Mucosa of stomach (tissue), 1 donor: Measurements from ENCODE around the gene CORO6.
A peak's percentile ranks its signal among the peaks of the same experiment; 100 is the strongest.

Experiments used
- H3K27me3 ChIP-seq: one replicate; pipeline ENCODE4 v1.7.0; 2013; ENCODE audit warnings: mild to moderate bottlenecking, low read length; ENCODE audit not compliant: control insufficient read depth, insufficient read depth
- H3K36me3 ChIP-seq: one replicate; pipeline ENCODE4 v1.7.0; 2013; ENCODE audit warnings: low read length; ENCODE audit not compliant: control insufficient read depth, insufficient read depth
- H3K4me1 ChIP-seq: one replicate; pipeline ENCODE4 v1.7.0; 2013; ENCODE audit warnings: mild to moderate bottlenecking, low read length; ENCODE audit not compliant: control insufficient read depth, insufficient read depth
- H3K4me3 ChIP-seq: one replicate; pipeline ENCODE4 v1.7.0; 2013; ENCODE audit warnings: low read length
- H3K9ac ChIP-seq: one replicate; pipeline ENCODE4 v1.7.0; 2013; ENCODE audit warnings: mild to moderate bottlenecking, low read length, moderate library complexity
- H3K9me3 ChIP-seq: one replicate; pipeline ENCODE4 v1.7.0; 2013; ENCODE audit warnings: mild to moderate bottlenecking, low read length, moderate library complexity; ENCODE audit not compliant: control insufficient read depth
- donor health status: Pancreatic carcinoma.

CORO6 gene

GRCh38 chr17:29622337-29623282 lies at the start of gene CORO6:
Gene CORO6, minus strand, starts transcription at chr17:29622912. Its CDS starts 1,491 bp downstream, at chr17:29621421.
- H3K9ac ChIP-seq, result peak within 1 kb of the TSS; percentile 40
- H3K4me1 ChIP-seq, result peaks cover 25% of the 10 kb centered on the region
- H3K27me3 ChIP-seq, result peaks cover 47% of the 10 kb centered on the region
- no peaks in the 10 kb centered on the region for H3K36me3 ChIP-seq
- no peaks in the 10 kb centered on the region for H3K9me3 ChIP-seq
- peak within 1 kb of the TSS; percentile 16 for H3K4me3 ChIP-seq

GRCh38 chr17:29671661-29672060 lies 48.9 kb upstream of the CORO6 start:
- Histone ChIP-seq H3K27me3 (no peaks in the 10 kb centered on the region), H3K9ac (no peak overlapping the region), H3K4me3 (no peak overlapping the region), H3K4me1 (no peaks in the 10 kb centered on the region), H3K36me3 (no peaks in the 10 kb centered on the region), H3K9me3 (no peaks in the 10 kb centered on the region)

DNA sequence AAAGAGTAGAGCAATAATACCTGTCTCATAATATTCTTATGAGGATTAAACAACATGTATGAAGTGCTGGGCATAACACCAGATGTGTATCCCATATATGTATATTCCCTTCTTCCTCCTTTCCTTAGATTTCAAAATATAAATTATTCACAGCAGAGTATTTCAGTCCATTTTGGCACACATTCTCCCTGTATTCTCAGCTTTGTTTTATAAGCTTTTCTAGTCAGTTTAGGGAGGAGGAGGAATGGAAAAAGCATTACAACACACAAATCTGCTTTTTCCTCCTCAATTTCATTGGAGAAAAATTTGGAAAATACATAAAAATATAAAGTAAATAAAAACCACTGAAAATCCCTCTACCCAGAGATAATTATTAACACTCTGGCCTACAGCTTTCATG lies 46.6 kb upstream of the CORO6 start:
- H3K4me3 ChIP-seq, result no peak overlapping the region
- no peaks in the 10 kb centered on the region for H3K27me3 ChIP-seq
- H3K9me3 ChIP-seq, result no peaks in the 10 kb centered on the region
- H3K4me1 ChIP-seq, result peaks cover 11% of the 10 kb centered on the region
- no peaks in the 10 kb centered on the region for H3K36me3 ChIP-seq
- no peak overlapping the region for H3K9ac ChIP-seq

DNA sequence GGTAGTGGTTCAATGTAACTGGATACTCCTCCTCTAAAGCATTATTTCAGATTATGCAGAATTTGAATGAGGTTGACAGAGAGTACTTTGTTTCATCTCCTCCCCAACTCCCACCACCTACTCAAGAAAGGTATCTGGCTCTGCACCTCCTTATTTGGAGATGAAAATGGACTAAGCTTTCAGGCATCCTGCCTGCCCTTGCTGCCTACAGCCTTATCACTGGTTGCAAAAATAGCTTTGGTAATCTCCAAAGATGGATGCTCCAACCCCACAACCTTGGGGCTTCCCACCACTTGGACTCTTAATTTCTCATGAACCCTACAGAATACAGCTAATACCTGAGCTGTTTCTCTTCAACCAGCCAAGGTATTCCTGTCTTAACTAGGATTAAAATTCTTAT lies 45.3 kb upstream of the CORO6 start:
- peaks cover 15% of the 10 kb centered on the region for H3K4me1 ChIP-seq
- no peak overlapping the region for H3K9ac ChIP-seq
- H3K36me3 ChIP-seq, result no peaks in the 10 kb centered on the region
- no peaks in the 10 kb centered on the region for H3K9me3 ChIP-seq
- H3K27me3 ChIP-seq, result no peaks in the 10 kb centered on the region
- H3K4me3 ChIP-seq, result no peak overlapping the region

GRCh38 chr17:29665481-29665810 lies 42.7 kb upstream of the CORO6 start:
- Histone ChIP-seq H3K9ac (peak overlapping the region; percentile 16), H3K36me3 (no peaks in the 10 kb centered on the region), H3K4me1 (peaks cover 17% of the 10 kb centered on the region), H3K9me3 (no peaks in the 10 kb centered on the region), H3K27me3 (no peaks in the 10 kb centered on the region), H3K4me3 (no peak overlapping the region)

DNA sequence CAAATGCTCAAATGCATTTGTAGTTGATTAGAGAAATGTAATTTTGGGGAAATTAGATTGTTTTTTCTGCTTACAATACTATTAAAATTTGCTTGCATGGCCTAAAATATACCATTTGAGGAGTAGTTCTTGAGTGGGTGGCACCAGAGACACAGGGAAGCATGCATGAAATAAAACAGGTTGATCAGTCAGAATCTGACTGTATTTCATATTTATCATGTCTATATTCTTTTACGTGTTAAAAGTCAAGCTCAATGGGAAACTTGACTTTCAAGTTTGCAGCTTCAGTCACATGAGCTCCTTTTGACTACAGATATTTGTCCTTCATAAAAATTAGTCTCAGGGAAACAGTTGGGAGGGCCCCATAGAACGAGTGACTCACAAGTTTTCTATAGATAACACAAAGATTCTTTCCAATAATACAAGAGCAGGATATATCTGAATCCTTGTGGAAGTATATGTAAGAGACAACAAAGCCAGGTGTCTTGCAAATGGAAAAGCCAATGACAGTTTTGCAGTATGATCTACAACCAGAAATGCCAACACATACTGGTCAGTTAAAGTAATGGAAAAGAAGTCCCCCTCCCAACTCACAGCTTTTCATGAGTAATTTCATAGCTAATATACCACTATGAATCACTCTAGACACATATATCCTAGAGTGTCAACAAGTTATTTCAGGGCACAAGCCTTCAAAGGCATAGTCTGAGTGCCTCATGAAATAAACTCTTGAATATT lies 42.2 kb upstream of the CORO6 start:
- H3K9me3 ChIP-seq, result no peaks in the 10 kb centered on the region
- H3K36me3 ChIP-seq, result no peaks in the 10 kb centered on the region
- no peak overlapping the region for H3K9ac ChIP-seq
- no peaks in the 10 kb centered on the region for H3K27me3 ChIP-seq
- H3K4me3 ChIP-seq, result no peak overlapping the region
- peaks cover 17% of the 10 kb centered on the region for H3K4me1 ChIP-seq

GRCh38 chr17:29663155-29663554 lies 40.4 kb upstream of the CORO6 start:
- Histone ChIP-seq H3K4me3 (no peak overlapping the region), H3K36me3 (no peaks in the 10 kb centered on the region), H3K27me3 (no peaks in the 10 kb centered on the region), H3K9ac (no peak overlapping the region), H3K4me1 (peaks cover 17% of the 10 kb centered on the region), H3K9me3 (no peaks in the 10 kb centered on the region)

GRCh38 chr17:29661213-29661612 lies 38.5 kb upstream of the CORO6 start:
- H3K4me1 ChIP-seq, result peaks cover 17% of the 10 kb centered on the region
- H3K27me3 ChIP-seq, result no peaks in the 10 kb centered on the region
- H3K9ac ChIP-seq, result no peak overlapping the region
- no peaks in the 10 kb centered on the region for H3K36me3 ChIP-seq
- H3K9me3 ChIP-seq, result no peaks in the 10 kb centered on the region
- H3K4me3 ChIP-seq, result no peak overlapping the region

- Histone ChIP-seq H3K36me3 (no peaks in the 10 kb centered on the region), H3K4me1 (peaks cover 5% of the 10 kb centered on the region)
These were observed 36.4 kb upstream of the CORO6 start for GRCh38 chr17:29659155-29659554.

GRCh38 chr17:29655323-29655722 lies 32.6 kb upstream of the CORO6 start:
- H3K36me3 ChIP-seq, result no peaks in the 10 kb centered on the region
- no peak overlapping the region for H3K4me3 ChIP-seq
- no peaks in the 10 kb centered on the region for H3K4me1 ChIP-seq
- H3K9ac ChIP-seq, result no peak overlapping the region
- H3K9me3 ChIP-seq, result no peaks in the 10 kb centered on the region
- no peaks in the 10 kb centered on the region for H3K27me3 ChIP-seq

More at GRCh38 chr17:29659155-29659554, 36.4 kb upstream of the CORO6 start:
- H3K9ac ChIP-seq, result no peak overlapping the region
- no peak overlapping the region for H3K4me3 ChIP-seq
- no peaks in the 10 kb centered on the region for H3K9me3 ChIP-seq
- H3K27me3 ChIP-seq, result no peaks in the 10 kb centered on the region

GRCh38 chr17:29653995-29654714 lies 31.4 kb upstream of the CORO6 start:
- no peaks in the 10 kb centered on the region for H3K36me3 ChIP-seq
- no peak overlapping the region for H3K4me3 ChIP-seq
- no peaks in the 10 kb centered on the region for H3K9me3 ChIP-seq
- H3K9ac ChIP-seq, result no peak overlapping the region
- H3K4me1 ChIP-seq, result no peaks in the 10 kb centered on the region
- no peaks in the 10 kb centered on the region for H3K27me3 ChIP-seq

DNA sequence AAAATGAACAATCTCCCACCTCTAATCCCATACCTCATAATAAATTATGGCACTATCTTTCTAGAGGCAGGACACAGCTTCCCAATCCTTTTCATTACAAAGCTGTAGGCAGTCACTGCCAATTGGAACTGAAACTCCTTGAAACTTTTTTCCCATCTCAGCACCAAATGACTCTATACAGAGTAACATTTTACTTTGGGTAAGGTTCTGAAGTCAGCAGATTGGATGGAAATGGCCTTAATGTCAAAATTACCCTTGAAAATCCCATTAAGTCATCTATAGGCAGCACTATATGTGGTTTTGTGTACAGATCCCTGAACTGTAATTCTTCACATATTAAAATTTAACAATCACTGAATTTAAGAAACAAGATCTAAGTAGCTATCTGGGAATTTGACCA lies 30.3 kb upstream of the CORO6 start:
- no peak overlapping the region for H3K9ac ChIP-seq
- no peaks in the 10 kb centered on the region for H3K4me1 ChIP-seq
- H3K27me3 ChIP-seq, result no peaks in the 10 kb centered on the region
- no peaks in the 10 kb centered on the region for H3K36me3 ChIP-seq
- H3K4me3 ChIP-seq, result no peak overlapping the region
- no peaks in the 10 kb centered on the region for H3K9me3 ChIP-seq
